MG63 (cell line): ENCODE results near the gene IFNGR2. TPM values are rescaled to one million over a fixed set of nuclear protein-coding genes. Genes with fewer than 3 reads are reported as not detected.
"Not testable (repeated sequence)": the region's sequence is repeated elsewhere in the genome, so short reads cannot be mapped to it uniquely, and the experiment has no call there.

Experiments used
- DNase-seq: peaks from one replicate; pipeline ENCODE4 v3.0.0-alpha.2; 2020
- H3K27me3 ChIP-seq: fragments of 250-450 bp; sonication (Bioruptor Pico); 2 replicates; pipeline ENCODE4 v1.5.1; 2020; ENCODE audit warnings: mild to moderate bottlenecking, moderate library complexity
- H3K36me3 ChIP-seq: fragments of 250-450 bp; sonication (Bioruptor Pico); 2 replicates; pipeline ENCODE4 v1.5.1; 2020; ENCODE audit warnings: mild to moderate bottlenecking, moderate library complexity
- H3K4me3 ChIP-seq: fragments of 250-450 bp; sonication (Bioruptor Pico); 2 replicates; pipeline ENCODE4 v1.5.1; 2020; ENCODE audit warnings: mild to moderate bottlenecking, moderate library complexity
- H3K9me3 ChIP-seq: fragments of 250-450 bp; sonication (Bioruptor Pico); 2 replicates; pipeline ENCODE4 v1.5.1; 2020; ENCODE audit warnings: mild to moderate bottlenecking, moderate library complexity
- total RNA-seq: library from RNA; depleted of rRNA; stranded (reverse); fragments of >200 nt; shearing (Covaris generic); gene quantifications from 2 replicates; pipeline ENCODE4 v1.2.3, GENCODE V29; 2014; ENCODE audit warnings: low replicate concordance; rRNA removed

The IFNGR2 gene
- 63.6 and 66.8 TPM in 2 replicates for total RNA-seq

DNA sequence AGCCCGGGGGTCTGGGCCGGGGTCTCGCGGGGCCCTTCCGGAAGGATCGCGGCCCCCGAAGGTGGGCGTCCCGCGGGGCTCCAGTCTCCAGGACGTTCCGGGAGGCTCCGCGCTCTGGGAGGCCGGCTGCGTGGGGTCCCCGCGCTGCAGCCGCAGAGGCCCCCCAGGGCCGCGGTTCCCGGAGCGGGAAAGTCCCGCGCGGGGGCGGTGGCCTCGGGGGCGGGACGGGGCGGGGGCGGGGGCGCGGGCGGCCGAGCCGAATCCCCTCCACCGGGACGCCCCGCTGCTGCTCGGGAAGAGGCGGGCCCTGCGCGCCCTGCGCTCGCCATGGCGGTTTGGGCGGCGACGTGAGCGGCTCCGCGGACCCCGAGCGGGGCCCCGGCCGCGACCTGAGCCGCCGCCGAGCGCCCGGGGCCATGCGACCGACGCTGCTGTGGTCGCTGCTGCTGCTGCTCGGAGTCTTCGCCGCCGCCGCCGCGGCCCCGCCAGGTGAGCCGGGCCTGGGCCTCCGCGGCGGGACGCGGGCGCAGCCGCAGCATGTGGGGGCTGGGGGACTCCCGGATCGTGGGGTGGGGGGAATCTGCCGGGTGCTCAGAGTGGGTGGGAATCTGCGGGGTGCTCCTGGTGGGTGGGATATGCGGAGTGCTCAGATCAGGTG, at the start of gene IFNGR2:
IFNGR2 (plus strand) TSS at position 286 of the 658 bp plus-strand sequence; CDS start at position 417, 131 bp downstream.
- Histone ChIP-seq H3K4me3 (peak within 1 kb of the TSS; percentile 85), H3K27me3 (no peaks in the 10 kb centered on the region), H3K9me3 (no peaks in the 10 kb centered on the region), H3K36me3 (peaks cover 13% of the 10 kb centered on the region)
- peak; percentile 49 for DNase-seq

GRCh38 chr21:33355355-33355754, 47.9 kb upstream of the IFNGR2 start:
- Histone ChIP-seq H3K4me3 (no peak overlapping the region), H3K36me3 (peaks cover 14% of the 10 kb centered on the region), H3K9me3 (no peaks in the 10 kb centered on the region), H3K27me3 (no peaks in the 10 kb centered on the region)
- DNase-seq, result no peak

DNA sequence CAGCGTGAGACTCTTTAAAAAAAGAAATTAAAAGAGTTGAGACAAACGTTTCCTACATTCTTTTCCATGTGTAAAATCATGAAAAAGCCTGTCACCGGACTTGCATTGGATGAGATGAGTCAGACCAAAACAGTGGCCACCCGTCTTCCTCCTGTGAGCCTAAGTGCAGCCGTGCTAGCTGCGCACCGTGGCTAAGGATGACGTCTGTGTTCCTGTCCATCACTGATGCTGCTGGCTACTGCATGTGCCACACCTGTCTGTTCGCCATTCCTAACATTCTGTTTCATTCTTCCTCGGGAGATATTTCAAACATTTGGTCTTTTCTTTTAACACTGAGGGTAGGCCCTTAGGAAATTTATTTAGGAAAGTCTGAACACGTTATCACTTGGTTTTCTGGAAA, 47.2 kb upstream of the IFNGR2 start:
- Histone ChIP-seq H3K27me3 (no peaks in the 10 kb centered on the region), H3K36me3 (peaks cover 14% of the 10 kb centered on the region), H3K4me3 (no peak overlapping the region), H3K9me3 (no peaks in the 10 kb centered on the region)
- no peak for DNase-seq

- Histone ChIP-seq H3K9me3 (no peaks in the 10 kb centered on the region), H3K27me3 (no peaks in the 10 kb centered on the region), H3K4me3 (no peak overlapping the region), H3K36me3 (peaks cover 8% of the 10 kb centered on the region)
- DNase-seq, result no peak
Measured at GRCh38 chr21:33357177-33357576, 46.0 kb upstream of the IFNGR2 start.

GRCh38 chr21:33359446-33359845, 43.8 kb upstream of the IFNGR2 start:
- no peaks in the 10 kb centered on the region for H3K27me3 ChIP-seq
- H3K4me3 ChIP-seq, result no peak overlapping the region
- H3K36me3 ChIP-seq, result peaks cover 5% of the 10 kb centered on the region
- DNase-seq, result no peak
- no peaks in the 10 kb centered on the region for H3K9me3 ChIP-seq

GRCh38 chr21:33360281-33360680, 42.9 kb upstream of the IFNGR2 start:
- Histone ChIP-seq H3K36me3 (no peaks in the 10 kb centered on the region; the same call in none of the 2 replicates), H3K27me3 (no peaks in the 10 kb centered on the region), H3K4me3 (no peak overlapping the region), H3K9me3 (no peaks in the 10 kb centered on the region)
- no peak for DNase-seq

- DNase-seq, result peak; percentile 56
- no peaks in the 10 kb centered on the region for H3K27me3 ChIP-seq
- no peaks in the 10 kb centered on the region; the same call in 1 of the 2 replicates for H3K9me3 ChIP-seq
- H3K4me3 ChIP-seq, result no peak overlapping the region
- no peaks in the 10 kb centered on the region for H3K36me3 ChIP-seq
Measured at GRCh38 chr21:33360881-33361602, 42.2 kb upstream of the IFNGR2 start.

DNA sequence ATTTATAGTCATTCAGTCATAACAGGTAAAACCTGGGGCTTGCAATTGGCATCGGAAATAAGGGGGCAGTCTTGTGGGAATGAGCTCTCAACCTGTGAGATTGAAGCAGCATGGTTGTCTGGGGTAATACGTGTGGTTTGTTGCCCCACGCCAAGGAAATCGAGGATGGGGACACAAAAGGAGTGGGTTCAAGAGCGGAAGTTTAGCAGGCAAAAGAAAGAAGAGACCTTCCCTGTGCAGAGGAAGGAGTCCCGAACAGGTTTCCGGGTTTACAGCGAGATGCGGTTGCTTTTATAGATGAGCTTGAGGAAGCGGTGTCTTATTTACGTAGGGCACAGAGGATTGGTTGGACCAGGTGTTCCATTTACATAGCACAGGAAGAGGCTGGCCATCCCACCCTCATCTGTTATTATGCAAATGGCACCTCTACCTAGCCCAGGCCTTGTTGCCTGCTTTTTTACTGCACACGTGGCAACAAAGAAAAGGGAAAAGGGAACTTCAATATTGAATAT, 41.1 kb upstream of the IFNGR2 start:
- no peaks in the 10 kb centered on the region for H3K27me3 ChIP-seq
- no peaks in the 10 kb centered on the region for H3K36me3 ChIP-seq
- H3K9me3 ChIP-seq, result peaks cover 6% of the 10 kb centered on the region
- DNase-seq, result no peak
- H3K4me3 ChIP-seq, result no peak overlapping the region

DNA sequence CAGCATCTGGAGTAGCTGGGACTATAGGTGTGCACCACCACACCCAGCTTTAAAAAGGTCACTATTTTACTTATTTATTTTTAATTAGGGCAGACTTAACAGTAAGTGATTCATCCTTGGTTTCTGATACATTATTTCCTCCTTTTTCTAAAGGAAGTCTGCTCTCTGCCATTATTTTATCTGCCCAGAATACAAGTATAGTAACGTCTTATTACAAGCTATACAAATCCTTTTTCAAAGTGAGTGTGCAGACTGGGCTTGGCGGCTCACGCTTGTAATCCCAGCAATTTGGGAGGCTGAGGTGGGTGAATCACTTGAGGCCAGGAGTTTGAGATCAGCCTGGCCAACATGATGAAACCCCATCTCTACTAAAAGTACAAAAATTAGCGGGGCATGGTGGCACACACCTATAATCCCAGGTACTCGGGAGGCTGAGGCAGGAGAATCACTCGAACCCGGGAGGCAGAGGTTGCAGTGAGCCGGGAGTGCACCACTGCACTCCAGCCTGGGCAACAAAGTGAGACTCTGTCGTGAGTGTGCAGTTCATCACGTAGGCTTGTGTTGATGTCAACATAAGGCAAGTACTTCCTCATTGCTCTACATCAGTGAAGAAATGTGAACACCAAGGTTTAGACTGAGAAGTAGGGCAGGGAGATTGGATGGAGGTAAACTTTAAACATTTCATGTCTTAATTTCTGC, 39.2 kb upstream of the IFNGR2 start:
- not testable (repeated sequence) for H3K4me3 ChIP-seq

DNA sequence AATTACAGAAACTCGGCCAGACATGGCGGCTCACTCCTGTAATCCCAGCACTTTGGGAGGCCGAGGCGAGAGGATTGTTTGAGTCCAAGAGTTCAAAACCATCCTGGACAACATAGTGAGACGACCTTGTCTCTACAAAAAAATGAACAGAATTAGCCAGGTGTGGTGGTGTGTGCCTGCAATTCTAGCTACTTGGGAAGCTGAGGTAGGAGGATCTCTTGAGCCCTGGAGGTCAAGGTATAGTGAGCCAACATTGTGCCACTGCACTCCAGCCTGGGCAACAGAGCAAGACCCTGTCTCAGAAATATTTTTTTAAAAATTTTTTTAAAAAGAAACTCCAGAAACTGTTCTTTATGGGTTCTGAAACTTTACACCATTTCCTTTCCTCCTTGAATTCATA, 38.4 kb upstream of the IFNGR2 start:
- no peak overlapping the region for H3K4me3 ChIP-seq
- H3K9me3 ChIP-seq, result peaks cover 14% of the 10 kb centered on the region
- H3K27me3 ChIP-seq, result no peaks in the 10 kb centered on the region
- no peak for DNase-seq
- no peaks in the 10 kb centered on the region for H3K36me3 ChIP-seq

More for the DNA sequence above, 39.2 kb upstream of the IFNGR2 start:
- H3K9me3 ChIP-seq, result peaks cover 14% of the 10 kb centered on the region
- not testable (repeated sequence) for DNase-seq, H3K27me3 ChIP-seq, H3K36me3 ChIP-seq

DNA sequence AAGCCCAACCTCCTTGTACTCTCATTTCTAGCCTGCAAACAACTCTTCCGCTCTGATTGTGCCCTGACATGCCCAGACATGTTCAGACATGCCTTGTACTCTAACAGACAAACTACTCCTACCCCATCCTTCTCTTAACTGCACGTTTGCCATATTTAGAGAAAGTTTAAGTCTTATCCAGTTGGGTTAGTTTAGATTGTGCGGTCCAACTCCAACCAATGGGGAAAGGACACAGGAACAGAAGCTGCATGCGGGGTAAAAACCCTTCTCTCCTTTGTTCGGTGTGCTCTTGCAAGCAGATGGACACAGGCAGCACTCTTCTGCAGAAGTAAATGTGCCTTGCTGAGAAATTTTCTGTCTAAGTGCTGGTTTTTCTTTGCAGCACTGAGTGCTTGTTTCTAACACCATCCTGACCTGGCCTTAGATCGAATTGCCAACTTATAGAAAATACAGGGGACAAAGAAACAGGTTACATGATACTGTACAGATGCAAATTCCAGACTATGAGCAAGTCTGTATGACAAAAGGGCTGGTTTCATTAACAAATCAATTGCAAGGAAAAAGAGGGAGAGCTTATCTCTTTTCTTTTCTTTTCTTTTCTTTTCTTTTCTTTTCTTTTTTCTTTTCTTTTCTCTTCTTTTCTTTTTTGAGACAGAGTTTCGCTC, 35.8 kb upstream of the IFNGR2 start:
- no peak overlapping the region for H3K4me3 ChIP-seq
- H3K27me3 ChIP-seq, result no peaks in the 10 kb centered on the region
- no peak for DNase-seq
- H3K9me3 ChIP-seq, result peaks cover 14% of the 10 kb centered on the region
- H3K36me3 ChIP-seq, result no peaks in the 10 kb centered on the region

DNA sequence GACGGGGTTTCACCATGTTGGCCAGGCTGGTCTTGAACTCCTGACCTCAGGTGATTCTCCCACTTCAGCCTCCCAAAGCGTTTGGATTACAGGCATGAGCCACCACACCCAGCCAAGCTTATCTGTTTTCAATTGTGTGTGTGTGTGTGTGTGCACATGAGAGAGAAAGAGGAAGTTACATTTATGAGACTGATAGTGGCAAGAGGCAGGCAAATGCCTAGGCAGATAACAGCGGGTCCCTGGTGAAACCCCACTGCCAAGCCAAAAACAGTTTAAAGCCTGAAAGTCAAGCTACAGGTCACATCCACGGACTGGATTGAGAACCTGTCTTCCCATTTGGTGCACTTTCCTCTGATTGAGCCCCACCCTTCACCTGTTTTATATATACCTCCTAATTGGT, 35.1 kb upstream of the IFNGR2 start:
- Histone ChIP-seq H3K27me3 (no peaks in the 10 kb centered on the region), H3K4me3 (no peak overlapping the region), H3K9me3 (peaks cover 14% of the 10 kb centered on the region), H3K36me3 (no peaks in the 10 kb centered on the region)
- DNase-seq, result no peak

DNA sequence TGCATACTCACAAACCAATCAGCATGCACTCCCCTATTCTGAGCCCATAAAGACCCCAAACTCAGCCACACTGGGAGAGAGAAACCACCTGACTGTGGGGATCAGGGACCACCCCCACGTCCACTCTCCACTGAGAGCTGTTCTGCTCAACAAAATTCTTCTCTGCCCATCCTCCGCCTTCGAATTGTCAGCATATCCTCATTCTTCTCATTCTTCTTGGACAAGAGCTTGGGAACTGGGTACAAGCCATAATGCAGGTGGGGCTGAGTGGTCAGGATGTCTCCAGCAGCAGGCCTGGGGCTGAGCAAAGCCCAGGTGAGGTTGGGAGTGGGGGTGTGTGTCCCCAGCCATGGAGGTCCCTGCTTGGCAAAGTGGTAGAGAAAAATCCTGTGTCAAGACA, 34.6 kb upstream of the IFNGR2 start:
- Histone ChIP-seq H3K9me3 (peaks cover 14% of the 10 kb centered on the region), H3K27me3 (no peaks in the 10 kb centered on the region), H3K4me3 (no peak overlapping the region), H3K36me3 (no peaks in the 10 kb centered on the region)
- no peak for DNase-seq

- Histone ChIP-seq H3K27me3 (no peaks in the 10 kb centered on the region), H3K36me3 (no peaks in the 10 kb centered on the region), H3K4me3 (no peak overlapping the region), H3K9me3 (peaks cover 14% of the 10 kb centered on the region)
- no peak for DNase-seq
Measured at GRCh38 chr21:33369586-33369985, 33.6 kb upstream of the IFNGR2 start.

- H3K4me3 ChIP-seq, result no peak overlapping the region
- H3K27me3 ChIP-seq, result no peaks in the 10 kb centered on the region
- no peaks in the 10 kb centered on the region for H3K36me3 ChIP-seq
- DNase-seq, result no peak
- peaks cover 14% of the 10 kb centered on the region for H3K9me3 ChIP-seq
Measured at GRCh38 chr21:33370305-33370704, 32.9 kb upstream of the IFNGR2 start.

DNA sequence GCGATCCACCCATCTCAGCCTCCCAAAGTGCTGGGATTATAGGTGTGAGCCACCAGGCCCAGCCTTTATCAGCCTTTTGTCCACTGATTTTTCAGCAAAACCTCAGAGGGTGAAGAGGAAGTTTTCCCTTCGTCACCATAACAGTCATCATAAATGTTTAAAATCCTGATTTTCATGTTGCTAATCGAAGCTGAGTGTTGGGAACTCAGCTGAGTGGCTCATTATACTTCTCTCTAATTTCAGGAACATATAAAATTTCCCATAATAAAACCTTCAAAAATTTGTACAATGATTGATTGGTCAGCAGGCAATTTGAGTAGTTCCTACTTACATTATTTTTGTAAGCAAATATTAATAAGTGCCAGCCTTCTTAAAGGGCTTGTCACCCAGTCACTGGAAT, 31.8 kb upstream of the IFNGR2 start:
- Histone ChIP-seq H3K27me3 (no peaks in the 10 kb centered on the region), H3K9me3 (peaks cover 14% of the 10 kb centered on the region), H3K4me3 (no peak overlapping the region), H3K36me3 (no peaks in the 10 kb centered on the region)
- DNase-seq, result no peak

DNA sequence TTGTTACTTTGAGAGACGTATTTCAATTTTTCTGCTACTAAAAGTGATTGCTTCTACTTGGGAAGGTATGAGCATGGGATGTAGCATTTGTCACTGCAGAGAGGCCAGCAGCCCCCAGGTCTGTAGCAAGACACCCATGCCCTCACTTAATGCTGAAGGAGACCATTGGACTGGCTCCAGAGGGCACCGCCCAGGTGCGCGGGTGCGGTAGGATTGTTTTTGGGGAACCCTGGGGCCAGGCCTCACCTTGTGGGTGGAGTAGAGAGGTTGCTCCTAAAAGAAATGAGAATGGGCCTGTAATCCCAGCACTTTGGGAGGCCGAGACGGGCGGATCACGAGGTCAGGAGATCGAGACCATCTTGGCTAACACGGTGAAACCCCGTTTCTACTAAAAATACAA, 30.6 kb upstream of the IFNGR2 start:
- H3K36me3 ChIP-seq, result no peaks in the 10 kb centered on the region
- peaks cover 4% of the 10 kb centered on the region for H3K9me3 ChIP-seq
- DNase-seq, result no peak
- H3K4me3 ChIP-seq, result no peak overlapping the region
- H3K27me3 ChIP-seq, result no peaks in the 10 kb centered on the region
